Sigmoid colon (tissue), 4 donors: Measurements from ENCODE around the gene COPZ1.

ENCODE experiments used
- POLR2A ChIP-seq, 2 donors: fragments of 450-650 bp; IDR thresholded peaks; one replicate each; pipeline ENCODE4 v1.6.1; 2016; ENCODE audit warnings: antibody characterized with exemption in 2 of 2, mild to moderate bottlenecking in 2 of 2, moderate library complexity in 2 of 2
- POLR2AphosphoS5 ChIP-seq, 4 donors: sonication (generic); formaldehyde crosslinking; IDR thresholded peaks; one replicate each; pipeline ENCODE4 v1.6.1; 2017; ENCODE audit warnings: antibody characterized with exemption in 4 of 4
- TF ChIP-seq, protein P1 (sequence below), 4 experiments: fragments of 450-650 bp in 3 of 4; fragments of 200-600 bp in 1 of 4; IDR thresholded peaks; one replicate each; pipeline ENCODE4 v1.5.1; 2016 to 2019; ENCODE audit warnings: antibody characterized with exemption in 4 of 4, mild to moderate bottlenecking in 3 of 4, moderate library complexity in 2 of 4

DNA sequence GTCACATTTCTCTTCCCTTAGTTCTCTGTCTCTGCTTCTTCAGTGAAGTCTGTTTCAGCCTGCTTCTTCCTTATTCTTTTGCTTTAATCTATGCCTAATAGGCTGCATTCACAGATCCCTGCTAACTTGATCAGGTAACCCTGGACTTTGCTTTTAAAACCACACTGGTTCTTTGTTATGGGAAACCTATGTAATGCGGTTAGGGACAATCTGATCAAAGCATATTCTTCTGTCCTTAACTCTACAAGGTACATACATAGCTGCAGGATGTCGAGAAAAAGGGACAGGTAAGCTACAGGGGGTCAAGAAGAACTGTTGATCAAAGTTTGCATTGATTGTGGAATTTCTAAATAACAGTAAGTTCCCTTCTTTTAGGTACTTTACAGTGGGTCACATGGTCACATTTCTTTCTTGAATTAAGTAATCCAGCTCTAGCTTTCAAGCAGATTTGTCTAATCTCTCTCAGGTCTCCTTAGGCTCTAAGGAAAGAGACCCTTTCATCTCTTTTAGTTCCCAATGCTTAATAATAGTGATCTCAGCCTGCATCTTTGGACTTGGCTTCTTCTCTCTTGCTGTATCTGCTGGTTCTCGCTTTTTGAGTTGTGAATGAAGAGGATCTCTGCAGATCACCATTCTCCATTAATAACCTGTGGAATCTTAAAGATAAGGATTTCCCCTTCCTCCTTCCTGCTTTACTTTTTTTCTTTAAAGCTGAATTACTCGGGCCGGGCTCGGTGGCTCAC, 3.8 kb downstream of the COPZ1 start:
- TF ChIP-seq POLR2A (IDR thresholded peaks at IDR 0.05) = no peak
- TF ChIP-seq, protein P1, sequence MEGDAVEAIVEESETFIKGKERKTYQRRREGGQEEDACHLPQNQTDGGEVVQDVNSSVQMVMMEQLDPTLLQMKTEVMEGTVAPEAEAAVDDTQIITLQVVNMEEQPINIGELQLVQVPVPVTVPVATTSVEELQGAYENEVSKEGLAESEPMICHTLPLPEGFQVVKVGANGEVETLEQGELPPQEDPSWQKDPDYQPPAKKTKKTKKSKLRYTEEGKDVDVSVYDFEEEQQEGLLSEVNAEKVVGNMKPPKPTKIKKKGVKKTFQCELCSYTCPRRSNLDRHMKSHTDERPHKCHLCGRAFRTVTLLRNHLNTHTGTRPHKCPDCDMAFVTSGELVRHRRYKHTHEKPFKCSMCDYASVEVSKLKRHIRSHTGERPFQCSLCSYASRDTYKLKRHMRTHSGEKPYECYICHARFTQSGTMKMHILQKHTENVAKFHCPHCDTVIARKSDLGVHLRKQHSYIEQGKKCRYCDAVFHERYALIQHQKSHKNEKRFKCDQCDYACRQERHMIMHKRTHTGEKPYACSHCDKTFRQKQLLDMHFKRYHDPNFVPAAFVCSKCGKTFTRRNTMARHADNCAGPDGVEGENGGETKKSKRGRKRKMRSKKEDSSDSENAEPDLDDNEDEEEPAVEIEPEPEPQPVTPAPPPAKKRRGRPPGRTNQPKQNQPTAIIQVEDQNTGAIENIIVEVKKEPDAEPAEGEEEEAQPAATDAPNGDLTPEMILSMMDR (IDR thresholded peaks at IDR 0.05) = no peak
- no peak for TF ChIP-seq POLR2AphosphoS5 (IDR thresholded peaks at IDR 0.05)
